Peyer's patch (tissue), 4 donors: ENCODE data around the gene C17orf100.
A peak's percentile ranks its signal among the peaks of the same experiment; 100 is the strongest.

ENCODE experiments used
- CTCF ChIP-seq, 6 experiments: fragments of 450-650 bp in 4 of 6; fragments of 200-600 bp in 2 of 6; sonication (generic) in 1 of 6; IDR thresholded peaks; one replicate each; pipeline ENCODE4 v1.5.1; 2017 to 2019; ENCODE audit warnings: antibody characterized with exemption in 6 of 6, mild to moderate bottlenecking in 3 of 6, moderate library complexity in 1 of 6
- POLR2A ChIP-seq, 2 donors: fragments of 450-650 bp; IDR thresholded peaks; one replicate each; pipeline ENCODE4 v1.5.1; 2017; ENCODE audit warnings: antibody characterized with exemption in 2 of 2, mild to moderate bottlenecking in 2 of 2, moderate library complexity in 2 of 2

- TF ChIP-seq CTCF (IDR thresholded peaks at IDR 0.05) (no peak), POLR2A (IDR thresholded peaks at IDR 0.05) (peak in 1 of 2 donors; percentile 3)
Measured at GRCh38 chr17:6641247-6641863, 10.2 kb upstream of the C17orf100 start.
